PC-3 (cell line): ENCODE data around the gene DNER. TPM values are rescaled to one million over a fixed set of nuclear protein-coding genes. Genes with fewer than 3 reads are reported as not detected.
A peak's percentile ranks its signal among the peaks of the same experiment; 100 is the strongest.

Experiments used
- ATAC-seq: fragments of 200-7000 bp; cut with Tn5 transposase; 2 replicates; pipeline ENCODE4 v1.9.1; 2020; ENCODE audit warnings: mild to moderate bottlenecking, moderate library complexity
- BruUV-seq: library from RNA; stranded (reverse); fragments of 400-500 nt; replicated peaks from 2 replicates; lab custom pipeline; 2021; lab: Mats Ljungman, UMichigan
- CTCF ChIA-PET: fragments of 300-600 bp; sonication (Branson Sonifier 250); formaldehyde crosslinking; loops from one replicate; lab custom pipeline; 2022; ENCODE audit warnings: antibody characterized with exemption; lab: Charles Lee
- POLR2A ChIA-PET: fragments of 300-600 bp; sonication (Branson Sonifier 250); formaldehyde crosslinking; loops from one replicate; lab custom pipeline; 2022; ENCODE audit warnings: antibody characterized with exemption; ENCODE audit not compliant: unreplicated experiment; lab: Charles Lee
- DNase-seq: peaks from one replicate; pipeline ENCODE4 v3.0.0-alpha.2; 2015
- H2AFZ ChIP-seq: fragments of 300-600 bp; sonication (generic); 2 replicates; pipeline ENCODE4 v1.6.0; 2016; ENCODE audit warnings: antibody characterized with exemption, low read length
- H3F3A ChIP-seq: fragments of 300-600 bp; sonication (generic); one replicate; pipeline ENCODE4 v1.6.0; 2017; ENCODE audit warnings: antibody characterized with exemption, low read length, control low read depth, mild to moderate bottlenecking; ENCODE audit not compliant: unreplicated experiment
- H3K27ac ChIP-seq: fragments of 300-600 bp; sonication (generic); 2 replicates; pipeline ENCODE4 v1.5.1; 2016; ENCODE audit warnings: mild to moderate bottlenecking, low read length
- H3K27me3 ChIP-seq: fragments of 300-600 bp; sonication (generic); 2 replicates; pipeline ENCODE4 v1.6.1; 2016; ENCODE audit warnings: low read length, mixed read lengths
- H3K36me3 ChIP-seq: fragments of 300-600 bp; sonication (generic); 2 replicates; pipeline ENCODE4 v1.6.1; 2016; ENCODE audit warnings: low read depth, mixed run types, low read length, mixed read lengths
- H3K4me1 ChIP-seq: fragments of 300-600 bp; sonication (generic); 2 replicates; pipeline ENCODE4 v1.5.1; 2016; ENCODE audit warnings: low read length; ENCODE audit not compliant: insufficient read depth
- H3K4me2 ChIP-seq: fragments of 300-600 bp; sonication (generic); 2 replicates; pipeline ENCODE4 v1.6.0; 2016; ENCODE audit warnings: low read length
- H3K4me3 ChIP-seq: fragments of 300-600 bp; sonication (generic); 2 replicates; pipeline ENCODE4 v1.5.1; 2016; ENCODE audit warnings: mild to moderate bottlenecking, low read length, mixed read lengths
- H3K79me2 ChIP-seq: fragments of 300-600 bp; sonication (generic); 2 replicates; pipeline ENCODE4 v1.6.1; 2017; ENCODE audit warnings: low read length, mixed read lengths
- H3K9ac ChIP-seq: fragments of 300-600 bp; sonication (generic); 2 replicates; pipeline ENCODE4 v1.6.0; 2016; ENCODE audit warnings: mild to moderate bottlenecking, low read length
- H3K9me2 ChIP-seq: fragments of 300-600 bp; sonication (generic); replicated peaks from 2 replicates; pipeline ENCODE4 v1.6.1; 2016; ENCODE audit warnings: mixed run types, low read length, mixed read lengths
- H3K9me3 ChIP-seq: fragments of 300-600 bp; sonication (generic); 2 replicates; pipeline ENCODE4 v1.6.1; 2016; ENCODE audit warnings: low read length, mixed read lengths
- H4K20me1 ChIP-seq: fragments of 300-600 bp; sonication (generic); 2 replicates; pipeline ENCODE4 v1.6.1; 2016; ENCODE audit warnings: low read length, mixed read lengths
- EZH2 ChIP-seq: fragments of 300-600 bp; sonication (generic); IDR thresholded peaks from one replicate; pipeline ENCODE4 v1.6.1; 2017; ENCODE audit warnings: antibody characterized with exemption, mild to moderate bottlenecking, low read length; ENCODE audit not compliant: unreplicated experiment
- EZH2phosphoT487 ChIP-seq: fragments of 300-600 bp; sonication (generic); IDR thresholded peaks from 2 replicates; pipeline ENCODE4 v1.6.1; 2018; ENCODE audit warnings: mild to moderate bottlenecking, antibody characterized with exemption, low read length, borderline replicate concordance
- intact Hi-C: fragments of 100-400 bp; cut with micrococcal nuclease; formaldehyde crosslinking; loops from 2 replicates; pipeline ENCODE4 v1.9.0; 2023
- total RNA-seq: library from RNA; depleted of rRNA; stranded (reverse); fragments of >200 nt; gene quantifications from 2 replicates; pipeline ENCODE4 v1.2.3, GENCODE V29; 2014
- TF ChIP-seq, protein P1 (sequence below): fragments of 300-600 bp; sonication (generic); conservative IDR thresholded peaks from 2 replicates; pipeline ENCODE4 v1.5.1; 2017; ENCODE audit warnings: antibody characterized with exemption, low read depth, mild to moderate bottlenecking, low read length

The DNER gene
- total RNA-seq, 1 experiment from 2014 or later = 1.1 TPM

DNA sequence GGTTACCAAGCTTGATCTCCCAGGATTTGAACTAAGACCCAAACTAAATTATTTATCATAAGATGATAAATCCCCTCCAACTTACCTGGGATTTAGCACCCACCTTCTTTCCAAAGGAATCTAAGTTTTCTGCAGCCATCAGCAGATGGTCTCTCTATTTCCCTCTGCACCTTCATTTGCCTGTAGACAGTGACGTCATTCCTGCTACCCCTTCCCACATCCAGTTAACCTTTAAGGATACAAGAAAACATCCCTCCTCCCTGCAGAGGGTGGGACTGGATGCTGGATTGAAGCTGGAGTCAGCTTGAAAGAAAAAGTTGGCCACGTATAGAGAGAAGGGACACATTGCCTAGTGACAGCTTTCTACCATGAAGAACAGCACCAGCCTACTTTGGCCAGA is 3.7 kb upstream of the DNER start:
- DNase-seq (no peak), ATAC-seq (no peak)
- Histone ChIP-seq H2AFZ (no peak overlapping the region), H3K27me3 (peaks cover 10% of the 10 kb centered on the region), H3K79me2 (no peaks in the 10 kb centered on the region), H4K20me1 (no peaks in the 10 kb centered on the region), H3K4me1 (peaks cover 6% of the 10 kb centered on the region; the same call in 1 of the 2 replicates), H3K4me2 (no peak overlapping the region), H3K9me3 (no peaks in the 10 kb centered on the region), H3F3A (no peaks in the 10 kb centered on the region), H3K36me3 (no peaks in the 10 kb centered on the region), H3K9me2 (no peaks in the 10 kb centered on the region), H3K27ac (no peak overlapping the region), H3K9ac (no peak overlapping the region), H3K4me3 (no peak overlapping the region)
- ChIA-PET CTCF (no interaction called here), POLR2A (no interaction called here)
- intact Hi-C loops = loop anchor here (5.0 to 10.0 kb wide), 3 partner anchors 76 to 1823 kb away; no protein-coding TSS in a partner anchor
- no TSS peak for BruUV-seq
- TF ChIP-seq EZH2 (no peak), EZH2phosphoT487 (no peak)
- TF ChIP-seq, protein P1, sequence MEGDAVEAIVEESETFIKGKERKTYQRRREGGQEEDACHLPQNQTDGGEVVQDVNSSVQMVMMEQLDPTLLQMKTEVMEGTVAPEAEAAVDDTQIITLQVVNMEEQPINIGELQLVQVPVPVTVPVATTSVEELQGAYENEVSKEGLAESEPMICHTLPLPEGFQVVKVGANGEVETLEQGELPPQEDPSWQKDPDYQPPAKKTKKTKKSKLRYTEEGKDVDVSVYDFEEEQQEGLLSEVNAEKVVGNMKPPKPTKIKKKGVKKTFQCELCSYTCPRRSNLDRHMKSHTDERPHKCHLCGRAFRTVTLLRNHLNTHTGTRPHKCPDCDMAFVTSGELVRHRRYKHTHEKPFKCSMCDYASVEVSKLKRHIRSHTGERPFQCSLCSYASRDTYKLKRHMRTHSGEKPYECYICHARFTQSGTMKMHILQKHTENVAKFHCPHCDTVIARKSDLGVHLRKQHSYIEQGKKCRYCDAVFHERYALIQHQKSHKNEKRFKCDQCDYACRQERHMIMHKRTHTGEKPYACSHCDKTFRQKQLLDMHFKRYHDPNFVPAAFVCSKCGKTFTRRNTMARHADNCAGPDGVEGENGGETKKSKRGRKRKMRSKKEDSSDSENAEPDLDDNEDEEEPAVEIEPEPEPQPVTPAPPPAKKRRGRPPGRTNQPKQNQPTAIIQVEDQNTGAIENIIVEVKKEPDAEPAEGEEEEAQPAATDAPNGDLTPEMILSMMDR = no peak

GRCh38 chr2:229715895-229716507 is 1.6 kb upstream of the DNER start:
- no peaks in the 10 kb centered on the region for H3K79me2 ChIP-seq
- H3K4me3 ChIP-seq = no peak overlapping the region
- BruUV-seq = no TSS peak
- H3K9me3 ChIP-seq = no peaks in the 10 kb centered on the region
- no peak overlapping the region for H3K4me2 ChIP-seq
- intact Hi-C loops = loop anchor here (1.0 to 10.0 kb wide), 6 partner anchors 74 to 1821 kb away; no protein-coding TSS in a partner anchor
- no peaks in the 10 kb centered on the region for H3K36me3 ChIP-seq
- H3K27ac ChIP-seq = no peak overlapping the region
- no peaks in the 10 kb centered on the region for H3F3A ChIP-seq
- H3K9ac ChIP-seq = no peak overlapping the region
- DNase-seq (peak; percentile 76), ATAC-seq (peak; percentile 18; the same call in 1 of the 2 replicates)
- no peaks in the 10 kb centered on the region for H4K20me1 ChIP-seq
- peaks cover 28% of the 10 kb centered on the region for H3K27me3 ChIP-seq
- H3K9me2 ChIP-seq = no peaks in the 10 kb centered on the region
- peaks cover 6% of the 10 kb centered on the region; the same call in 1 of the 2 replicates for H3K4me1 ChIP-seq
- CTCF ChIA-PET = no interaction called here
- TF ChIP-seq, protein P1 = peak; percentile 87
- no peak for TF ChIP-seq EZH2phosphoT487
- POLR2A ChIA-PET = no interaction called here
- H2AFZ ChIP-seq = no peak overlapping the region
